NB4 (cell line): Measurements from ENCODE around the gene LRRC31.

ENCODE experiments used
- DNase-seq: peaks from one replicate; pipeline ENCODE4 v3.0.0; 2010; ENCODE audit warnings: low read depth
- H3K4me3 ChIP-seq: one replicate; pipeline ENCODE4 v1.5.1; 2011; ENCODE audit warnings: mild to moderate bottlenecking, low read depth, low read length, moderate library complexity
- MYC ChIP-seq: IDR thresholded peaks from 2 replicates; pipeline ENCODE4 v1.6.1; 2011; ENCODE audit warnings: low read depth, low read length
- POLR2A ChIP-seq: IDR thresholded peaks from 2 replicates; pipeline ENCODE4 v1.6.1; 2011; ENCODE audit warnings: mild to moderate bottlenecking; ENCODE audit not compliant: insufficient read length; ENCODE audit errors: extremely low read depth
- TF ChIP-seq, protein P1 (sequence below): IDR thresholded peaks from one replicate; pipeline ENCODE4 v1.5.1; 2012; ENCODE audit warnings: low read depth, low read length
- TF ChIP-seq, protein P2 (sequence below): IDR thresholded peaks from 2 replicates; pipeline ENCODE4 v1.6.1; 2011; ENCODE audit warnings: low read depth, low read length

Gene LRRC31

DNA sequence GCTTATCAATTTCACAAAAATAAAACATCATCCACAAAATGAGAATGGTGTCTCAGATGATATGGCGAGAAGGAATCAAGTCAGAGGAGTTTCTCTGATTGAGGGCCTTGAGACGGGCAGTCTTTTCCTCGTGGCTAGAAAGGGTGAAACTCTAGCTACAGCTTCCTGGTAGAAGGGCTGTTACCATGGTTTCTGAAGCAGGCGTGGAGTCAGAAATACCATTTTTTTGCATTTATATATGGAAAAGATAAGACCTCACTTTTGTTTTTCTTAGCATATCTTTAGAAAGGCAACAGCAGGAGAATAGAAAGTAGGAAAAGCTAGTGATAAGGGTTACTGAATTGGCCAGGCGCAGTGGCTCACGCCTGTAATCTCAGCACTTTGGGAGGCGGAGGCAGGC, 24.4 kb upstream of the LRRC31 start:
- H3K4me3 ChIP-seq = no peak overlapping the region
- no peak for DNase-seq
- TF ChIP-seq, protein P1, sequence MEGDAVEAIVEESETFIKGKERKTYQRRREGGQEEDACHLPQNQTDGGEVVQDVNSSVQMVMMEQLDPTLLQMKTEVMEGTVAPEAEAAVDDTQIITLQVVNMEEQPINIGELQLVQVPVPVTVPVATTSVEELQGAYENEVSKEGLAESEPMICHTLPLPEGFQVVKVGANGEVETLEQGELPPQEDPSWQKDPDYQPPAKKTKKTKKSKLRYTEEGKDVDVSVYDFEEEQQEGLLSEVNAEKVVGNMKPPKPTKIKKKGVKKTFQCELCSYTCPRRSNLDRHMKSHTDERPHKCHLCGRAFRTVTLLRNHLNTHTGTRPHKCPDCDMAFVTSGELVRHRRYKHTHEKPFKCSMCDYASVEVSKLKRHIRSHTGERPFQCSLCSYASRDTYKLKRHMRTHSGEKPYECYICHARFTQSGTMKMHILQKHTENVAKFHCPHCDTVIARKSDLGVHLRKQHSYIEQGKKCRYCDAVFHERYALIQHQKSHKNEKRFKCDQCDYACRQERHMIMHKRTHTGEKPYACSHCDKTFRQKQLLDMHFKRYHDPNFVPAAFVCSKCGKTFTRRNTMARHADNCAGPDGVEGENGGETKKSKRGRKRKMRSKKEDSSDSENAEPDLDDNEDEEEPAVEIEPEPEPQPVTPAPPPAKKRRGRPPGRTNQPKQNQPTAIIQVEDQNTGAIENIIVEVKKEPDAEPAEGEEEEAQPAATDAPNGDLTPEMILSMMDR = no peak
- TF ChIP-seq, protein P2, sequence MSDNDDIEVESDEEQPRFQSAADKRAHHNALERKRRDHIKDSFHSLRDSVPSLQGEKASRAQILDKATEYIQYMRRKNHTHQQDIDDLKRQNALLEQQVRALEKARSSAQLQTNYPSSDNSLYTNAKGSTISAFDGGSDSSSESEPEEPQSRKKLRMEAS = no peak
- TF ChIP-seq MYC (no peak), POLR2A (no peak)

DNA sequence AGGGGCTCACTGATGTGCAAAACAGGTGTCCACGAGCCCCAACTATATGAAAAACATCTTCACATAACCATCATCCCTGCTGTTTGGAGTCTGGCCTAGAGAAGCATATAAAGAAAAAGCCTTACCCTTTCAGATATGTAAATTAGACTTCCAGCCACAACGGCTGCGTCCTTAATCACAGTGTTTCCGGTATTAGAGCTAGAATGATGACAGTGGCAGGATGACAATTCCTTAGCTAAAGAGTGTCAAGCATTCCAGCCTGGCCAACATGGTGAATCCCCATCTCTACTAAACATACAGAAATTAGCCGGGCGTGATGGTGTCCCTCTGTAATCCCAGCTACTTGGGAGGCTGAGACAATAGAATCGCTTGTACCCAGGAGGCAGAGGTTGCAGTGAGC, 22.2 kb upstream of the LRRC31 start:
- no peak for DNase-seq
- H3K4me3 ChIP-seq = no peak overlapping the region
- TF ChIP-seq, protein P2 = no peak
- TF ChIP-seq, protein P1 = no peak
- TF ChIP-seq MYC = no peak
- TF ChIP-seq POLR2A = no peak

DNA sequence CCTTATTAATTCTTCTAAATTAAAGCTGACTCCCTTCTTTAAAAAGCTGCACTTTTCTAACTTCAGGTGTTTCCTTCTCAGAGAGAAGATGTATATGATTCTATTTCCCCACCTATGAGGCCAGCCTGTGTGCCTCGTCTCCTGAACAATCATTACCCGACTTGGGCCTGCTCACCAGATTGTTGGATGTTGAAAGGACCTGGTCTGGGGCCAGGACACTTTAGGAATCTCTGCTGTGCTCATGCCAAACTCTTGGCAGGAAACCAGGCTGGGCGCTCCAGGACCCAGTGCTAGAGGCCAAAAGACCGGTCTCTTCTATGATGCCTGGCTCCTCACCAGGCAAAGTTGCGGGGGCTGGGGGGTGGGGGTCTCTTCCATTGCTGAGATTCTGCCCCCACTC, 16.9 kb upstream of the LRRC31 start:
- TF ChIP-seq, protein P1 = no peak
- TF ChIP-seq, protein P2 = no peak
- no peak for TF ChIP-seq MYC
- no peak for TF ChIP-seq POLR2A
- no peak overlapping the region for H3K4me3 ChIP-seq
- DNase-seq = no peak

DNA sequence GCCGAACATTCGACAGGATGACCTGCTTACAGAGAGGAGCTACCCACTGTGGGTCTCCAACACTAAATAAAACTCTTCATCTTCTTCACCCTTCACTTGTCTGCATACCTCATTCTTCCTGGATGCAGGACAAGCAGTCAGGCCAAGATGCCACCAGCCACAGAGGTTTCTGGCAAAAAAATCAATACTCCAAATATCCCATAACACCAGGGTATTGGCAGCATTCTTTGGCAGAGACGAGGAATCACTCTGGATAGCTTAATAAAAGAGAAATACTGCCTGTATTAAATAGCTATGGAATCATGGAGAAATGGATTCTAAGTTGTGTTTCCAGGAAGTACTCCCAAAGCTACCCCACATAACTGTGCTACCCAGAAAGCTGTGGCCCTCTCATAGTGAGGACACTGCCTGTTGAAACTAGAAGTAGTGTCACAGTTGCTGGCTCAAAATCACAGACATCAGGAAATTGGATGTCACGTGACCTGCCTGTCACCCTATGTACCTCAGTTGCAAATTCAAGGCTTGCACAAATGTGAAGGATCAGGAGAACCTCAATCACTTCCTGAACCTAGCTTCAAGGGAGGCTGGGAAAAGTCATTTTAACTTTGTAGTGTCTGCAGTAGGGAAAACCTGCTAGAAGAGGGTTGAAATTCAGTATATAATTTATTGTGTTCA, 11.0 kb upstream of the LRRC31 start:
- DNase-seq = no peak
- no peak overlapping the region for H3K4me3 ChIP-seq
- TF ChIP-seq, protein P2 = no peak
- TF ChIP-seq POLR2A = no peak
- no peak for TF ChIP-seq MYC

DNA sequence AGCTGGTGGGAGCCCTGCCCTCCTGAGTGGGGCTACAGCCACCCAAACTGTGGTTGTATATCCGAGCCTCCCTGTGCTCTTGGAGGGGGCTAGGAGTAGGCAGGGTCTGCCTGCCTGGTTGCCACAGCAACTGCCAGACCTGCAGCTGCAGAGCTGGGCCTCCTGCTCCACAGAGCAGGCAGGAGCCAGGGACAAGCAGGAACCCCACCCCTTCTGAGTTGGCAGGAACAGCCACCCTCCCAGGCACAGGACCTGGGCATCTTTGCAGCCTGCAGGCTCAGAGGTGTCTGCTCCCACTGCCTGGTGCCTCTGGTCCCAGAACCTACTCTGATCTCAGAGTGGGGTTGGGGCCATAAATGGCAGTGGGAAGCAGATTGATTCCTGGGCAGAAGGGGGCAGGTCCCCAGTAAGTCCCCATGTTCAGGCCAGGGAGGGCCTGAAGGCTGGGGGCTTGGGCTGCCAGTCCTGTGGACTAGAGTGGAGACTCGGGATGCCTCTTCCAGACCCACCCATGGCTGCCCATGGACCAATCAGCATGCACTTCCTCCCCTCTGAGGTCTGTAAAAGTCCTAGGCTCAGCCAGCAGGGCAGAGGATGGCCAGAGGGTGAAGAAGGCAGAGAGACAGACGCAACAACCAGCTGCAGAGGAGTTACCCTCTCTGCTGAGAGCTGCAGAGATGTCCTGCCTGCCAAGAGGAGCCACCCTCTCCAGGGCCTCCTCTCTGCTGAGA, 10.3 kb upstream of the LRRC31 start:
- no peak overlapping the region for H3K4me3 ChIP-seq
- no peak for DNase-seq
- TF ChIP-seq, protein P2 = no peak
- TF ChIP-seq, protein P1 = no peak
- TF ChIP-seq MYC (no peak), POLR2A (no peak)

DNA sequence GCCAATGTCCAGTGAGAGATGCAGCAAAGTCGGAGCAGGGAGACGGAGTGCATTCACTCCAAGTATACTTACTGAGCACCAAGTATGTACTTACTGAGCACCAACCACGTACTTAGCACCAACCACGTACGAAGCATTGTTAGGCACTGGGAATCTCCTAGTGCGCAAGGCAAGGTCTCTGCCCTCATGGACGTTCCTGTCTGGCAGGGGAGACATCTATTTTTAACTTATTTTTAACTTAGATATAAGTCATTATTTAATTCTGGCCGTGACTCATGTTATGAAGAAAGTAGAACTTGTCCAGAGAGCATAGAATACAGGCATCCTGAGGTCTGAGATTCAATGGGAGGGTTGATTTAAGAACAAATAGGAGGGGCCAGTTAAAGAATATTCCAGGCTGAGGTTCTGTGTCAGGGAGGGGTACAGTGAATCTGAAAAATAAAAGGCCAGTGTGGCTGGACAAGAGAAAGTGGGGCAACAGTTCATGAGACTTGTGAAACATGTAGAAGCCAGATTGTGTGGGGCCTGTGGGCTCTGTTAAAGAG, 9.3 kb upstream of the LRRC31 start:
- TF ChIP-seq, protein P2 = no peak
- TF ChIP-seq MYC (no peak), POLR2A (no peak)
- TF ChIP-seq, protein P1 = no peak
- H3K4me3 ChIP-seq = no peak overlapping the region
- DNase-seq = no peak
